ENCODE data around the gene USP17L11. TPM values are rescaled to one million over a fixed set of nuclear protein-coding genes. Genes with fewer than 3 reads are reported as not detected.
"Not testable (repeated sequence)": the region's sequence is repeated elsewhere in the genome, so short reads cannot be mapped to it uniquely, and the experiment has no call there.

Gene USP17L11, protein sequence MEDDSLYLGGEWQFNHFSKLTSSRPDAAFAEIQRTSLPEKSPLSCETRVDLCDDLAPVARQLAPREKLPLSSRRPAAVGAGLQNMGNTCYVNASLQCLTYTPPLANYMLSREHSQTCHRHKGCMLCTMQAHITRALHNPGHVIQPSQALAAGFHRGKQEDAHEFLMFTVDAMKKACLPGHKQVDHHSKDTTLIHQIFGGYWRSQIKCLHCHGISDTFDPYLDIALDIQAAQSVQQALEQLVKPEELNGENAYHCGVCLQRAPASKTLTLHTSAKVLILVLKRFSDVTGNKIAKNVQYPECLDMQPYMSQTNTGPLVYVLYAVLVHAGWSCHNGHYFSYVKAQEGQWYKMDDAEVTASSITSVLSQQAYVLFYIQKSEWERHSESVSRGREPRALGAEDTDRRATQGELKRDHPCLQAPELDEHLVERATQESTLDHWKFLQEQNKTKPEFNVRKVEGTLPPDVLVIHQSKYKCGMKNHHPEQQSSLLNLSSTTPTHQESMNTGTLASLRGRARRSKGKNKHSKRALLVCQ
- total RNA-seq: not detected

DNA sequence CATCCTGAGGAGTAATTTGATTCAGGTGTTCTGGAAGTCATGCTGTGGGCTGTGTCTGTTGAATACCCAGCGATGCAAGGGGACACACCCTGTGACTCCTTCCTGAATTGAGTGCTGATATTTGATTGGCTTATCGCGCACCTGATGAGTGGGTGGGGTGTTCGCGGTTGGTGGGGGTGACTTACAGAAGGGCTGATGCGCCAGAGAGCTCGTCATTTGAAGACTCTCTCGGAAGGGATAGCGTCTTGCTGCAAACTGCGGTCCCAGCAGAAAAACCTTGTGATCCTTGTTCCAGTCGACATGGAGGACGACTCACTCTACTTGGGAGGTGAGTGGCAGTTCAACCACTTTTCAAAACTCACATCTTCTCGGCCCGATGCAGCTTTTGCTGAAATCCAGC, at the start of gene USP17L11:
Gene USP17L11 (plus strand): TSS at position 301 of the 400 bp plus-strand sequence. CDS start 0 bp downstream, at position 301.
- intact Hi-C loops (cut with micrococcal nuclease); POLR2A ChIA-PET; H3K27ac Mint-ChIP-seq; H3K27me3 Mint-ChIP-seq; H3K36me3 Mint-ChIP-seq (ENCODE audit: low read depth); H3K4me3 Mint-ChIP-seq; H3K4me1 Mint-ChIP-seq (ENCODE audit: low read depth); ATAC-seq; H3K9me3 Mint-ChIP-seq; DNase-seq; CTCF ChIA-PET: not testable (repeated sequence)

DNA sequence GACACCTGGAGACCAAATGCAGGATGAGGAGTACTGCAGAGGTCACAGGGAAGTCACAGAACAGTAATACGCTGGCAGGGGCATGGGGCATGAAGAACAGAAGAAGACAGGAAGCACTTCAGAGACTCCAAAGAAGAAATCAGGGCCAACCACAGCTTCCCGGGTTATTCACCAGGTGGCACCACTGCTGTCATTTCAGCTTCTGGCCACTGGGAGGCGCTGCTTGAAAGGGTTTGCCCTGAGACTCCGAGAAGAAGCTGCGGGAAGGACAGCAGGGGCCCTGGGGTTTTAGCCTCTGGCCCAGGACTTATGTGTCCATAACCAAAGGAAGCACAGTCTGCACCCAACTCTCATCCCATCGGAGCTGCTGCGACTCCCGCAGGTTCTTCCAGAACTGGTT, 49.2 kb upstream of the USP17L11 start:
- H3K4me3 Mint-ChIP-seq; H3K27me3 Mint-ChIP-seq; intact Hi-C loops (cut with micrococcal nuclease); ATAC-seq; POLR2A ChIA-PET; H3K9me3 Mint-ChIP-seq; H3K36me3 Mint-ChIP-seq (ENCODE audit: low read depth); H3K27ac Mint-ChIP-seq; H3K4me1 Mint-ChIP-seq (ENCODE audit: low read depth); CTCF ChIA-PET; DNase-seq: not testable (repeated sequence)

DNA sequence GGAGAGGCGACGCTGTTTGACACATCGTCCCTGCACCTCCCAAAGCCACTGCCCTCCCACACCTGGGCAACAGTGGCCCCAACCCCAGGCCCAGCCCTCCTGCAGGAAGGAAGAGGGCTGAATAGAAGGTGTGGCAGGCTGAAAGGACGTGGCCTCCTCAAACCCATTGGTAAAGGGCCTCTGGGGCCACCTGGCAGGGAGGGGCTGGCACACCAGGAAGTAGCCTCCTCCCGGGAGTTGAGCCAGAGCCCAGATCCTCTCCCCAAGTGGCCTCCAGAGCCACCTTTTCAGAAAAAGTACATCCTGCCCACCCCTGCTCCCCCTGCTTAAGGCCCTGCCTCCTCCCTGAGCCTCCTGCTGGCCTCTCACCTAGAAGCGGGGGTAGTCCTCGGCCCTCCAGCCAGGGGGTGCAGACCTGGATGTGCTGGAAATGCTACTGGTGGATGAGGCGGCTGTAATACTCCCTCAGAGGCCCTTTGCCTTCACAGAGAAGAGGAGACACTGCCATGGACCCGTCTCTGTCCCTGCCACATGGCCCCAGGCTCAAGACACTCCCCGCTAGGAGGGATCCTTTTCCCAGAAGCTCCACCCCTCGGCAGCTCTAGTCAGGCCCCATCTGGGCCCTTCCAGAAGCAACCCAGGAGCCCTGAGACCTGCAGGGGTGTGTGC, 45.3 kb upstream of the USP17L11 start, which contains the start of gene FAM90A26:
Gene FAM90A26 (plus strand): TSS at position 619 of the 669 bp plus-strand sequence. CDS start 2,764 bp downstream, outside the sequence.
- H3K27me3 Mint-ChIP-seq; H3K4me3 Mint-ChIP-seq; POLR2A ChIA-PET; H3K36me3 Mint-ChIP-seq (ENCODE audit: low read depth); H3K9me3 Mint-ChIP-seq; CTCF ChIA-PET; DNase-seq; H3K27ac Mint-ChIP-seq; intact Hi-C loops (cut with micrococcal nuclease); H3K4me1 Mint-ChIP-seq (ENCODE audit: low read depth); ATAC-seq: not testable (repeated sequence)

DNA sequence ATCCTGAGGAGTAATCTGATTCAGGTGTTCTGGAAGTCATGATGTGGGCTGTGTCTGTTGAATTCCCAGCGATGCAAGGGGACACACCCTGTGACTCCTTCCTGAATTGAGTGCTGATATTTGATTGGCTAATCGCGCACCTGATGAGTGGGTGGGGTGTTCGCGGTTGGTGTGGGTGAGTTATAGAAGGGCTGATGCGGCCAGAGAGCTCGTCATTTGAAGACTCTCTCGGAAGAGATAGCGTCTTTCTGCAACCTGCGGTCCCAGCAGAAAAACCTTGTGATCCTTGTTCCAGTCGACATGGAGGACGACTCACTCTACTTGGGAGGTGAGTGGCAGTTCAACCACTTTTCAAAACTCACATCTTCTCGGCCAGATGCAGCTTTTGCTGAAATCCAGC, 4.8 kb upstream of the USP17L11 start, which contains the start of gene USP17L10:
Gene USP17L10 (plus strand): TSS at position 301 of the 400 bp plus-strand sequence. CDS start 0 bp downstream, at position 301.
- POLR2A ChIA-PET; H3K27ac Mint-ChIP-seq; intact Hi-C loops (cut with micrococcal nuclease); H3K27me3 Mint-ChIP-seq; H3K4me1 Mint-ChIP-seq (ENCODE audit: low read depth); H3K9me3 Mint-ChIP-seq; H3K36me3 Mint-ChIP-seq (ENCODE audit: low read depth); ATAC-seq; H3K4me3 Mint-ChIP-seq; DNase-seq; CTCF ChIA-PET: not testable (repeated sequence)

DNA sequence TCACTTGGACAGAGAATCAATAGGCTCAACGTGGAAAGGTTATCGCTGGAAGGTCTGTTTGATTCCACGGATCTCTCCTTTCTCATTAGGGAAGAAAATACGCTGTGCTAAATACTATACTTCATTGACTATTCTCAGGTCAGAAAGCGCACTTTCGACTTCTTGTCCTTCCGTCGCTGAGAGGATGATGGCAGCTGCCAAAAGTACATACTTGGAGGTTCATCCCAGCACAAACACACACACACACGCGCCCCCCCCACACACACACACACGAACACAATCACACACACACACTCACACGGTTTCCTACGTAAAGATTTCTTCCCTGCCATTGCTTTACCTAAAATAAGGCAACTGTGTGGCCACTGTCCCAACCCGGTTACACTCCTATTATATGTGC, 504 bp upstream of the USP17L11 start:
- H3K27me3 Mint-ChIP-seq; ATAC-seq; H3K36me3 Mint-ChIP-seq (ENCODE audit: low read depth); intact Hi-C loops (cut with micrococcal nuclease); H3K27ac Mint-ChIP-seq; H3K4me3 Mint-ChIP-seq; H3K4me1 Mint-ChIP-seq (ENCODE audit: low read depth); POLR2A ChIA-PET; CTCF ChIA-PET; DNase-seq; H3K9me3 Mint-ChIP-seq: not testable (repeated sequence)

DNA sequence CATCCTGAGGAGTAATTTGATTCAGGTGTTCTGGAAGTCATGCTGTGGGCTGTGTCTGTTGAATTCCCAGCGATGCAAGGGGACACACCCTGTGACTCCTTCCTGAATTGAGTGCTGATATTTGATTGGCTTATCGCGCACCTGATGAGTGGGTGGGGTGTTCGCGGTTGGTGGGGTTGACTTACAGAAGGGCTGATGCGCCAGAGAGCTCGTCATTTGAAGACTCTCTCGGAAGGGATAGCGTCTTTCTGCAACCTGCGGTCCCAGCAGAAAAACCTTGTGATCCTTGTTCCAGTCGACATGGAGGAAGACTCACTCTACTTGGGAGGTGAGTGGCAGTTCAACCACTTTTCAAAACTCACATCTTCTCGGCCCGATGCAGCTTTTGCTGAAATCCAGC, 4.6 kb downstream of the USP17L11 start, which contains the start of gene USP17L12:
Gene USP17L12 (plus strand): TSS at position 301 of the 400 bp plus-strand sequence. CDS start 0 bp downstream, at position 301.
- DNase-seq; H3K9me3 Mint-ChIP-seq; POLR2A ChIA-PET; H3K27me3 Mint-ChIP-seq; H3K4me1 Mint-ChIP-seq (ENCODE audit: low read depth); H3K36me3 Mint-ChIP-seq (ENCODE audit: low read depth); H3K27ac Mint-ChIP-seq; H3K4me3 Mint-ChIP-seq; CTCF ChIA-PET; ATAC-seq; intact Hi-C loops (cut with micrococcal nuclease): not testable (repeated sequence)

DNA sequence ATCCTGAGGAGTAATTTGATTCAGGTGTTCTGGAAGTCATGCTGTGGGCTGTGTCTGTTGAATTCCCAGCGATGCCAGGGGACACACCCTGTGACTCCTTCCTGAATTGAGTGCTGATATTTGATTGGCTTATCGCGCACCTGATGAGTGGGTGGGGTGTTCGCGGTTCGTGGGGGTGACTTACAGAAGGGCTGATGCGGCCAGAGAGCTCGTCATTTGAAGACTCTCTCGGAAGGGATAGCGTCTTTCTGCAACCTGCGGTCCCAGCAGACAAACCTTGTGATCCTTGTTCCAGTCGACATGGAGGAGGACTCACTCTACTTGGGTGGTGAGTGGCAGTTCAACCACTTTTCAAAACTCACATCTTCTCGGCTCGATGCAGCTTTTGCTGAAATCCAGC, 9.4 kb downstream of the USP17L11 start, which contains the start of gene USP17L13:
Gene USP17L13 (plus strand): TSS at position 301 of the 400 bp plus-strand sequence. CDS start 0 bp downstream, at position 301.
- POLR2A ChIA-PET: not testable (repeated sequence)

DNA sequence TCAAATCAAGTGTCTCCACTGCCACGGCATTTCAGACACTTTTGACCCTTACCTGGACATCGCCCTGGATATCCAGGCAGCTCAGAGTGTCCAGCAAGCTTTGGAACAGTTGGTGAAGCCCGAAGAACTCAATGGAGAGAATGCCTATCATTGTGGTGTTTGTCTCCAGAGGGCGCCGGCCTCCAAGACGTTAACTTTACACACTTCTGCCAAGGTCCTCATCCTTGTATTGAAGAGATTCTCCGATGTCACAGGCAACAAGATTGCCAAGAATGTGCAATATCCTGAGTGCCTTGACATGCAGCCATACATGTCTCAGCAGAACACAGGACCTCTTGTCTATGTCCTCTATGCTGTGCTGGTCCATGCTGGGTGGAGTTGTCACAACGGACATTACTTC, 15.0 kb downstream of the USP17L11 start:
- H3K9me3 Mint-ChIP-seq; POLR2A ChIA-PET; H3K36me3 Mint-ChIP-seq (ENCODE audit: low read depth); H3K27ac Mint-ChIP-seq; H3K4me3 Mint-ChIP-seq; CTCF ChIA-PET; H3K27me3 Mint-ChIP-seq; H3K4me1 Mint-ChIP-seq (ENCODE audit: low read depth); ATAC-seq; intact Hi-C loops (cut with micrococcal nuclease): not testable (repeated sequence)
- peak; percentile 0 for DNase-seq

More for the DNA sequence above, 9.4 kb downstream of the USP17L11 start, which contains the start of gene USP17L13:
- intact Hi-C loops (cut with micrococcal nuclease); H3K4me1 Mint-ChIP-seq (ENCODE audit: low read depth); H3K36me3 Mint-ChIP-seq (ENCODE audit: low read depth); H3K4me3 Mint-ChIP-seq; H3K27me3 Mint-ChIP-seq; ATAC-seq; DNase-seq; H3K9me3 Mint-ChIP-seq; H3K27ac Mint-ChIP-seq; CTCF ChIA-PET: not testable (repeated sequence)

DNA sequence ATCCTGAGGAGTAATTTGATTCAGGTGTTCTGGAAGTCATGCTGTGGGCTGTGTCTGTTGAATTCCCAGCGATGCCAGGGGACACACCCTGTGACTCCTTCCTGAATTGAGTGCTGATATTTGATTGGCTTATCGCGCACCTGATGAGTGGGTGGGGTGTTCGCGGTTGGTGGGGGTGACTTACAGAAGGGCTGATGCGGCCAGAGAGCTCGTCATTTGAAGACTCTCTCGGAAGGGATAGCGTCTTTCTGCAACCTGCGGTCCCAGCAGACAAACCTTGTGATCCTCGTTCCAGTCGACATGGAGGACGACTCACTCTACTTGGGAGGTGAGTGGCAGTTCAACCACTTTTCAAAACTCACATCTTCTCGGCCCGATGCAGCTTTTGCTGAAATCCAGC, 18.9 kb downstream of the USP17L11 start, which contains the start of gene USP17L15:
Gene USP17L15 (plus strand): TSS at position 301 of the 400 bp plus-strand sequence. CDS start 0 bp downstream, at position 301.
- CTCF ChIA-PET; H3K9me3 Mint-ChIP-seq; H3K4me3 Mint-ChIP-seq; ATAC-seq; H3K36me3 Mint-ChIP-seq (ENCODE audit: low read depth); DNase-seq; H3K27ac Mint-ChIP-seq; H3K4me1 Mint-ChIP-seq (ENCODE audit: low read depth); H3K27me3 Mint-ChIP-seq; intact Hi-C loops (cut with micrococcal nuclease); POLR2A ChIA-PET: not testable (repeated sequence)

DNA sequence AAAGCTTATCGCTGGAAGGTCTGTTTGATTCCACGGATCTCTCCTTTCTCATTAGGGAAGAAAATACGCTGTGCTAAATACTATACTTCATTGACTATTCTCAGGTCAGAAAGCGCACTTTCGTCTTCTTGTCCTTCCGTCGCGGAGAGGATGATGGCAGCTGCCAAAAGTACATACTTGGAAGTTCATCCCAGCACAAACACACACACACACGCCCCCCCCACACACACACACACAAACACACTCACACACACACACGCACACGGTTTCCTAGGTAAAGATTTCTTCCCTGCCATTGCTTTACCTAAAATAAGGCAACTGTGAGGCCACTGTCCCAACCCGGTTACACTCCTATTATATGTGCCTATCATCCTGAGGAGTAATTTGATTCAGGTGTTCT, 23.3 kb downstream of the USP17L11 start:
- H3K27me3 Mint-ChIP-seq; H3K36me3 Mint-ChIP-seq (ENCODE audit: low read depth); POLR2A ChIA-PET; H3K4me1 Mint-ChIP-seq (ENCODE audit: low read depth); CTCF ChIA-PET; H3K4me3 Mint-ChIP-seq; H3K9me3 Mint-ChIP-seq; DNase-seq; ATAC-seq; intact Hi-C loops (cut with micrococcal nuclease); H3K27ac Mint-ChIP-seq: not testable (repeated sequence)

DNA sequence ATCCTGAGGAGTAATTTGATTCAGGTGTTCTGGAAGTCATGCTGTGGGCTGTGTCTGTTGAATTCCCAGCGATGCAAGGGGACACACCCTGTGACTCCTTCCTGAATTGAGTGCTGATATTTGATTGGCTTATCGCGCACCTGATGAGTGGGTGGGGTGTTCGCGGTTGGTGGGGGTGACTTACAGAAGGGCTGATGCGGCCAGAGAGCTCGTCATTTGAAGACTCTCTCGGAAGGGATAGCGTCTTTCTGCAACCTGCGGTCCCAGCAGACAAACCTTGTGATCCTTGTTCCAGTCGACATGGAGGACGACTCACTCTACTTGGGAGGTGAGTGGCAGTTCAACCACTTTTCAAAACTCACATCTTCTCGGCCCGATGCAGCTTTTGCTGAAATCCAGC, 28.4 kb downstream of the USP17L11 start, which contains the start of gene USP17L17:
Gene USP17L17 (plus strand): TSS at position 301 of the 400 bp plus-strand sequence. CDS start 0 bp downstream, at position 301.
- ATAC-seq; H3K4me1 Mint-ChIP-seq (ENCODE audit: low read depth); POLR2A ChIA-PET; H3K4me3 Mint-ChIP-seq; H3K27ac Mint-ChIP-seq; DNase-seq; intact Hi-C loops (cut with micrococcal nuclease); H3K9me3 Mint-ChIP-seq; H3K27me3 Mint-ChIP-seq; H3K36me3 Mint-ChIP-seq (ENCODE audit: low read depth); CTCF ChIA-PET: not testable (repeated sequence)

Measured in activated CD8-positive, alpha-beta T cell treated with anti-CD3 and anti-CD28 coated beads for 36 hours (primary cell).